Cardiac septum (tissue), 1 donor: Measurements from ENCODE around the gene EXTL1. TPM values are rescaled to one million over a fixed set of nuclear protein-coding genes. Genes with fewer than 3 reads are reported as not detected.
"Not testable (repeated sequence)": the region's sequence is repeated elsewhere in the genome, so short reads cannot be mapped to it uniquely, and the experiment has no call there.

Experiments
- DNase-seq: peaks from one replicate; pipeline ENCODE4 v3.0.0-alpha.2; 2020; ENCODE audit warnings: low spot score
- intact Hi-C: fragments of 100-400 bp; cut with DNase I; formaldehyde crosslinking; loops from one replicate; pipeline ENCODE4 v1.14.0; 2022
- long read RNA-seq: library from polyadenylated mRNA; unstranded; transcript quantifications from one replicate; pipeline ENCODE4 v2.0.0, GENCODE V29; 2021
- total RNA-seq: library from RNA; stranded (reverse); fragmentation: NEBNext Ultra II Directional; extraction: Animal tissue kit (Norgen Biotek cat#: 25700); gene quantifications from one replicate; pipeline ENCODE4 v1.2.1, GENCODE V29; 2021
- donor health status: DM: no; HTN: no; CAD: no.

Gene EXTL1
- total RNA-seq = 9.2 TPM
- long read RNA-seq, full-length matches to known transcripts = 5 of 12 reads
- long read RNA-seq, partial matches to known transcripts = 5 of 12 reads
- long read RNA-seq, other reads (novel, unspliced or antisense) = 2 of 12 reads

- intact Hi-C loops = loop anchor here (1.0 to 2.0 kb wide), 2 partner anchors 45 to 72 kb away; partner anchors contain the start of gene TRIM63
- DNase-seq = peak; percentile 89
Observed at GRCh38 chr1:26021647-26022403, at the start of gene EXTL1. TSS of gene EXTL1 (plus strand) at chr1:26021775. CDS start at chr1:26022647, 872 bp downstream.

- intact Hi-C loops = no loop called here
- DNase-seq = no peak
Observed at GRCh38 chr1:25971811-25972180, 49.8 kb upstream of the EXTL1 start.

DNA sequence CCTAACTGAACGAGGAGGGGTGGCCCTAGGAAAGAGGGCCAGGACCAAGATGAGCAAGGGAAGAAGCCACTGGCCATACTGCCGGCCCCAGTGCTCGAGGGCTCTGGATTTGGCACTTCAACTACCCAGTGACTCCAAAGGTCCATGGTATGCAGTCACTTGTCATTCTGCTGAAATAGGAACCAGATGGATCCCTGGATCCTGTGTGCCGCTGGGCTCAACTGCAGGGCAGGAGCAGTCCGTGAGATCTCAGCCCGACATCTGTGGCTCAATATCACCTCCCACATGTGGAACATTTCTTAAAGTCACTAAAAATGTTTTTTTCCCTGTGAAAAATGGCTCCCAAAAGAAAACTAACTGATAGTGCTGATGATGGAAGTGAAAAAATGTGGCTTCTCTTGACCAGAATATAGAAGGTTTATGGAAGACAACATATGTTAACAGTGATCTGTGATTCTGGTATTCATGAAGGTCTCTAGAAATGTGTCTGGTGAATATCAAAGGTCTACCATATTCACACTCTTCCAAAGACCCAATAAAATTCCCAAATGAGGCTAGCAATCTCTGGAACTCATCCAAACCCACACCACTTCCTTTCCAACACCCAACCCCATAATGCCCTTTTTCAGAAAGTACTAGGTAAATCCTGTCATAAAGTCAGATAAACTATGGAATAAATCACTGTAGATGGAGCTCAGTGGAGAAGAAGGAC is 47.8 kb upstream of the EXTL1 start:
- intact Hi-C loops = no loop called here
- no peak for DNase-seq

GRCh38 chr1:25977801-25978200 is 43.8 kb upstream of the EXTL1 start:
- intact Hi-C loops = no loop called here
- no peak for DNase-seq

- no peak for DNase-seq
- intact Hi-C loops = no loop called here
Observed at GRCh38 chr1:25978403-25978802, 43.2 kb upstream of the EXTL1 start.

DNA sequence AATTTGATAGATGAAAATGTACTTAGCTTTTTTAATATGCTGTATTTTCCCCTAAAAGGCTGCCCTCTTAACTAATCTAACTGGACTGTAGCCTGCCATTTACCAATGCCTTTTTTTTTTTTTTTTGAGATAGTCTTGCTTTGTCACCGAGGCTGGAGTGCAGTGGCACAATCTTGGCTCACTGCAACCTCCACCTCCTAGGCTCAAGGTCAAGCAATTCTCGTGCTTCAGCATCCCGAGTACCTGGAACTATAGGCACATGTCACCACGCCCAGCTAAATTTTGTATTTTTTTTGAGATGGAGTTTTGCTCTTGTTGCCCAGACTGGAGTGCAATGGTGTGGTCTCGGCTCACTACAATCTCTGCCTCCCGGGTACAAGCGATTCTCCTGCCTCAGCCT is 42.4 kb upstream of the EXTL1 start:
- DNase-seq = no peak
- intact Hi-C loops = no loop called here

- no peak for DNase-seq
- intact Hi-C loops = no loop called here
Observed at GRCh38 chr1:25985171-25985570, 36.4 kb upstream of the EXTL1 start.

DNA sequence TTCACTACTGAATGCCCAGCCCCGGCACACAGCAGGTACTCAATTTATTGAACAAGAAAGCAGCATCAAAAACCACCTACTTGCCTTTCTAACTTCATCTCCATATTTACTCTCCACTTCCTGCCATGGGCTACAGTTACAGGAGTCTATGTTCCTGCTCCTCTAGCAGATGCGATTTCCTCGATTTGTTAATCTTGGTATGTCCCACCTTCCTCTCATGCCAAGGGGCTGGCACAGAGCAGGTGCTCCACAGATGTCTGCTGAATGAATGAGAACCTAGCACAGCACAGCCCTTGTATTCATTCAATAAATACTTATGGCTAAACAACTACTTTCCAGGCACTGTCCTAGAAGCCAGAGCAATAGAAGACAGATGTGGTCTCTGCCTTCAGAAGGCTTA is 35.9 kb upstream of the EXTL1 start:
- DNase-seq = no peak
- intact Hi-C loops = no loop called here

- DNase-seq, intact Hi-C loops: not testable (repeated sequence)
Observed at GRCh38 chr1:25986773-25987172, 34.8 kb upstream of the EXTL1 start.

- no peak for DNase-seq
- intact Hi-C loops = no loop called here
Observed at GRCh38 chr1:25987951-25988350, 33.6 kb upstream of the EXTL1 start.

DNA sequence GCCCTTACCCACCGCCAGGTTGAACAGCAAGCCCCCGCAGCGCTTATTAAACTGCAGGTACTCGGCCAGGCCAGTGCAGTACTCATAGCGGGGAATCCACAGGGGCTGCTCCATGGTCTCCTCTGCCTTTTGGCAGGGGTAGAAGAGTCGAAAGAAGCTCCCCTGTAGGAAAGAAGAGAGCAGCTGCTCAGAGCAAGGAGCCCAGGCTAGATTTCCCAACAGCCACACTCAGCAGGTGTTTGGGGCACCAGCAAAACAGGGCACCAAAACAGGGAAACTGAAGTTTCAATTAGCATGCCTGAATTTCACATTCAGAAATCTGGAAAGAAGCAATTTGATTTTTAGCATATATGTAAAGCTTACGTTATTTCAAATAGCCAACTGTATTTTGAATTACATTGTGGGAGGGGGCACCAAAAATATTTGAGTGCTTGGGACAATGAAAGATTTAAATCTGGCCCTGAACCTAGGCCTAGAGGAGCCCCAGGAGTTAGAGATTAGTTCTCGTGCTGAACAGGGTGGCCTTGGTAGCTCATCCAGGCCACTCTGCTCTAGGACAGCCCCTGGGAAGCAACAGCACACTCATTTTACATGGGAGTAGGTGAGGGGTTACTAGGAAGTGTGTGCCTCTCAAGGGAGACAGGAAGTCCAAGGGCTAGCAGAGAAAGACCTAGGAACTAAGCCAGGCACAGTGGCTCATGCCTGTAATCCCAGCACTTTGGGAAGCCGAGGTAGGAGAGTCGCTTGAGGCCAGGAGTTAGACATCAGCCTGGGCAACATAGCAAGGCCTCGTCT is 31.9 kb upstream of the EXTL1 start:
- DNase-seq = no peak
- intact Hi-C loops = no loop called here

GRCh38 chr1:25990251-25990650 is 31.3 kb upstream of the EXTL1 start:
- DNase-seq = no peak
- intact Hi-C loops = no loop called here

DNA sequence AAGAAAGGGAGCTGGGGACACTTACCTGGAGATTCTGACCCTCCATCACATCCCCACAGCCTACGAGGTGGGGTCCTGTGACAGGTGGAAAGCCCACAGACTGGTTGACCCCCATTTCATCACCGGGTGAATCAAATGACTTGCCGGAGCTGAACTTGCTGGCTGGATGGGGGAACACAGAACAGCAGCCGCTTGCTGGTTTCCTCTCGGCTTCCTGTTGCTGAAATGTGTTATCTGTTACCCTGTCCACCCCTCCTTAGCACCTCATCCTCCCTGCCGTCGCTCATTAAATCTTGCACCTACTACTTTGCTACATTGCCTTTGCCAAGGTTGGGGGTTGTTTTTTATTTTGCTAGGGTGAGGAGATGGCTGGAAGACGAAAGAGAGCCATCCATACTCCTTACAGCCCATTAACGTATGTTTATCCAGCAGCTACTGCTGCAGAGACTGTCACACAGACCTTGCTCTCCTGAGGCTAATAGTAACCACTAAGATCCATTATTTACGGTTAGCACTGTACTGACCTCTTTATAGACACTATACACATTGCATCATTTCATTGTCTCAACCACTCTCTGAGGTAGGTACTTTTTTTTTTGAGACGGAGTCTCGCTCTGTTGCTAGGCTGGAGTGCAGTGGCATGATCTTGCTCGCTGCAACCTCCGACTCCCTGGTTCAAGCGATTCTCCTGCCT is 30.7 kb upstream of the EXTL1 start:
- intact Hi-C loops = no loop called here
- no peak for DNase-seq

DNA sequence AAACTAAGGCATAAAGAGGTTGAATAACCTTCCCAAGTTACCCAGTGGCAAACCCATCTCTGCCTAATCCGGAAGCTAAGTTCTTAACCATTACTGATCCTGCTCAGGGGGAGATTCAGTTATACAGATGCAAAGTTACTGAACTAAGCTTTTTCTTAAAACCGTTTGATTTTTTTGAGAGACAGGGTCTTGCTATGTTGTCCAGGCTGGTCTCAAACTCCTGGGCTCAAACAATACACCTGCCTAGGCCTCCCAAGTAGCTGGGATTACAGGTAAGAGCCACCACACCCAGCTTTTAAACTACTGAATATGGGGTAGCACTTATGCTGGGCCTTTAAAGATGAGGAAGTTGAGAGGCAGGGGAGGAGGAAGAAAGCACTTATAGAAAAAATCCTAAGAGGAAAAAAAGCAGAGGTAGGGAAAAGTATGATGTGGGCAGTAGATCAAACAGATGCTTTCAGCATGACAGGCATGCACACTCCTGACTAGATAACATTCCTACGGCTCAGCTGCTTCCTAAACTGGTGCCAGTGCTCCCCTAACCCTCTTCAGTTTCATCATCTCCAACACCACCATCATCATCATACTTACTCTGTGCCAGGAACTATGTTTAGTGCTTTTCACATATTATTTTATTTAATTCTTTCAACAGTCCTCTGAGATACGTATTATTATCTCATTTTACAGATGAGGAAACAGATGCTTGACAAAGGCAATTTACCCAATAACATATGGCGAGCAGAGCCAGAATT is 29.5 kb upstream of the EXTL1 start:
- intact Hi-C loops = no loop called here
- no peak for DNase-seq

DNA sequence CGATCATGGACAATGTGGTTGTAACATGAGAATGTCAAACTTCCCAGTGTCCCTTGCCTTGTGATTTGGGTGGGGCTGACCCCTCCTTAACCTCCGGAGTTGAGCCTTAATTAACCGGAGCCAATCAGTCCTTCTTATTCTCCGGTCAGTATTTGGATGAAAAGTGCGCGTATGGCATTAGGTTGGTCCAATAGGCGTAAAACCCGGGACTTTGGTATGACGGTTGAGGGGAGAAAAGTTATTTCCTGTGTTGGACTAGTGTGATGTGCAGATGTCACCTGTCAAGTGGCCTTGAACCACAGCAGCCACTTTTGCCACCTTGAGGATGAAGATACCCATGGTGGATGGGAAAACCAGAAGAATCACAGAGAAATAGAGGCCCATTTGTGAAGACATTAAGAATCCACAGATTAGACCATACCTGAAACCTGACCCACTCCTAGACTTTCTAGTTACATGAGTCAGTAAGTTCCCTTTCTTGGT is 28.8 kb upstream of the EXTL1 start:
- intact Hi-C loops = no loop called here
- no peak for DNase-seq

DNA sequence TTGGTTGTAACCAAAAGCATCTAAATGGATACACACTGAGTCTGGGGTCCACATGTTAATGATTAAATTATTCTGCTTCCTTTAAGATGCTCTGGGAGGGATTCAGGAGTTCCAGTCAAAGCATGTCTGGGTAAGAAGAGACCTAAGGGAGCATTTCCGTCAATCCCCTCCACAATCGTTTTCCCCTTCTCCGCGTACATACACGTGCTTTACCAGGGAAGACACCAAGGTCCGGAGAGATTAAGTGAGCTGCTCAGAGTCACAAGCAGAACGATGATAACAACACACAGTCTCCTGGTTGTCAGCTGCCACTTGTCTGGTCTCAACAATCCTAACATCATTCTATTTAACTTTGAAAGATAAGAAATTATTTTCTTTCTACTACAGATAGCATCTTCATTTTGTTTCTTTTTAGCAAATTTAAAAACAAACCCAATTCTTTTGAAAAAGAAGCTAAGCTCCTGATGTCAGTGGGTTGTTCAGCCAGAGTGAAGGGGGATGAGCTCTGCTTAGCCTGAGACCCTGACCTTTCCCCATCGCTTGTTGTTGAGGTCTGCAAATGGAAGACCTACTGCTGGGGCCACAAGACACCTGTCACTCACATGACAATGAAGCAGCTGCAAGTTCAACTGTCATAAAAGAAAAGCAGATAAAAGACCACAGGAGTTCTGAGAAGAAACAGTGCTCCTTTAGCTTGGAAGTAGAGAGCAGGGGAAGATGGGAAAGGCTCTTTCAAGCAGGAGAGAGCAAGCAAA is 28.2 kb upstream of the EXTL1 start:
- intact Hi-C loops = no loop called here
- no peak for DNase-seq

DNA sequence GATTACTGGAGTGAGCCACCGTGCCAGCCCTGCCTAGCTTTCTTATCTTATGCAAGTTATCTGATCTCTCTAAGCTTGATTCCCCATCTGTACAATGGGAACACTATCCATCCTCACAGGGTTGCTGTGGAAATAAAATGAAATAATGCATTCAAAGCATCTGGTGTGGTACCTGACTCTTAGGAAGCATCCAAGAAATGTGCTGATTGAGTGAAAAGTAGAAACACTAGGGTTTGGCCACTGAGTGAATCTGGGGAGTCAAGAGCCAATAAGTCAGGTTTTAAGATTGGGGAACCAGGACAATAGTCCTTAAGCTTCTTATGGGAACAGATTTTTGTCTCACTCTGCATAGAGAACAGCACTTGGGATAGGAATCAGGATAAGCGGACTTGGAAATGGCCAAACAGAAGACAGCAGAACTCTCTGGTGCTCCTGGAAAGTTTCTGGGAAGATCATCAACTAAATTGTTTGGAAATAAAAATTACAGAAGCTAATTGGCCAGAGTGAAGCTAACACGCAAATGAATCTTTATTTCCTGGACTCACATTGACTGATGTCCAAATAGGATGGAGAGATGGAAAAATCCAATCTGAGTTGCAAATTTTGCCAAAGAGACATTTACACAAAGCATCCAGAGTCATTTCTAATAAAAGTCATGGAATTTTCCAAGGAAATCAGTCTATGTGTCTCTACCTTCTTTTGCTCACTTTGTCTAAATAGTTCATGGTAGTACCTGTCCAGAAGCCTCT is 27.0 kb upstream of the EXTL1 start:
- intact Hi-C loops = loop anchor here (5.0 kb wide), 2 partner anchors 72 to 172 kb away; no protein-coding TSS in a partner anchor

More for the DNA sequence above, 27.0 kb upstream of the EXTL1 start:
- DNase-seq = no peak
